HG03196 (cell line): ENCODE data around the gene NDUFA5.
"Not testable (repeated sequence)": the region's sequence is repeated elsewhere in the genome, so short reads cannot be mapped to it uniquely, and the experiment has no call there.

Source experiments
- ATAC-seq: cut with Tn5 transposase; IDR thresholded peaks from one replicate; pipeline ENCODE4 v1.9.1; 2021; ENCODE audit not compliant: unreplicated experiment

Gene NDUFA5

DNA sequence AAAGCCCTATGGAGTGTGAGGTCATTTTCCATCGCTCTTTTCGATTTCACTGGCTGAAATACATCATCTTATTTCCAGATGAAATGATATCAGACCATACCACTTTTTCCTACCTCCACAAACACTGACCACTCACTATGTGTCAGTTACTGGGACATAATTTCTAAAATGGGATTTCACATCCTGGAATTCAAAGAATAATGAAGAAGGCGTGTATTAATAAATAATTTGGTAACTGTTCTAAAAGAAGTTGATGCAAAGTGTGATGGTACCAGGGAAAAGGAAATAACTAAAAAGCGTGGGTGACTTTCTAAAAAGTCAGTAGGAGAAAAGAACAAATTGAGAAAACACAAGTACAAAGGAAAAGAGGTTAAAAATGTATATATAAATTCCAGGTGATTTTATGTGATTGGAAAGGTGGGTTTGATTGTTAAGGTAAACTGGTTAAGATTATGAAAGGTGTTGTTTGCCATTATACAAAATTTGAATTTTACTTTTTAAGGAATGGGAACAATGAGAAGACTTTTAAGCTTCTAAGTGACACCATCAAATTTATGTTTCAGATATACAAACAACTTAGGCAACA lies 764 bp upstream of the NDUFA5 start:
- no peak for ATAC-seq

DNA sequence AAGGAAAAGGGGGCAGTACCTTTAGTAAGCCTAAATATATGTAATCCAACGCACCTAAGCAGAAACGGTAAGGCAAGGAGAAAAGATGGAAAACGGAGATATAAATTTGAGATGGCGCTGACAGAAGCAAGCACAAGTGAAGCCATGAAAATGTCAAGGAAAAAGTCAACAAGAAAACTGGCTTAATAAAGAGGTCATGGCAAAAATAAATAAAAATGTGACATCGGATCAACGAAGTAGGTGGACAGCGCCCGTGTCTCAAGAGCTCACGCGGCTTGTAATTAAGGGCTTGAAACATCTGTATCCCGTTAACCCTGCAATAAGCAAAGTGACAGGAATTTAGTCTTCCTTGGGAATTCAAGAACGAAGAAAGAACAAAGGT lies 611 bp downstream of the NDUFA5 start:
- no peak for ATAC-seq

DNA sequence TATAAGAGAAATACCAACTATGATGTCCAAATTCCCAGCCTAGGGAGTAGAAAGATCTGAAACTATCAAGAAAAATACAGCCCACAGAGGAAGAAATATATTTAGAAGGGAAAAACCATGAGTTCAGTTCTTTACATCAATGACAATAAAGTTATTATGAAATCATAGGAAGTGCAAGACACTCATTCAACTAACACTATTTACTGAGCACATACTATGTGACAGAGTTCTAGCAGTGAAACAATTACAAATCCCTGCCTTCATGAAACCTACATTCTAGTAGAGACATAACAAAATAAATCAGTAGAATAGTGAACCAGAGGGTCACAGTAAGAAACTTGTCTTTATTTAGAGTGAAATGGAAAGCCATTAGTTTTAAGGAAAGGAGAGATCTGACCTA lies 2.1 kb downstream of the NDUFA5 start:
- ATAC-seq, result no peak

DNA sequence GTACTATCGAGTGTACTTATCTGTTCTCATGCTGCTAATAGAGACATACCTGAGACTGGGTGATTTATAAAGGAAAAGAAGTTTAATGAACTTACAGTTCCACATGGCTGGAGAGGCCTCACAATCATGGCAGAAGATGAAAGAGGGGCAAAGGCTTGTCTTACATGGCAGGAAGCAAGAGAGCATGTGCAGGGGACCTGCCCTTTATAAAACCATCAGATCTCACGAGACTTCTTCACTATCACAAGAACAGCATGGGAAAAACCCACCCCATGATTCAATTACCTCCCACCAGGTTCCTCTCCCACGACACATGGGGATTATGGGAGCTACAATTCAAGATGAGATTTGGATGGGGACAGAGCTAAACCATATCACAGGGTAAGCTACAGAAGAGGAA lies 4.5 kb downstream of the NDUFA5 start:
- no peak for ATAC-seq

GRCh38 chr7:123552641-123553040 lies 5.0 kb downstream of the NDUFA5 start:
- ATAC-seq, result no peak

DNA sequence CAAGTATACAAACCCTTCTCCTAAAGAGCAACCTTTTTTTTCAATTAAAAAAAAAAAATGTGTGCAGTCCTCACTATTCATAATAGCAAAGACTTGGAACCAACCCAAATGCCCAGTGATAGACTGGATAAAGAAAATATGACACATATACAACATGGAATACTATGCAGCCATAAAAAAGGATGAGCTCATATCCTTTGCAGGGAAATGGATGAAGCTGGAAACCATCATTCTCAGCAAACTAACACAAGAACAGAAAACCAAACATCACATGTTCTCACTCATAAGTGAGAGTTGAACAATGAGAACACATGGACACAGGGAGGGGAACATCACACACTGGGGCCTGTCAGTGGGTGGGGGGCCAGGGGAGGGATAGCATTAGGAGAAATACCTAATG lies 5.5 kb downstream of the NDUFA5 start:
- not testable (repeated sequence) for ATAC-seq

DNA sequence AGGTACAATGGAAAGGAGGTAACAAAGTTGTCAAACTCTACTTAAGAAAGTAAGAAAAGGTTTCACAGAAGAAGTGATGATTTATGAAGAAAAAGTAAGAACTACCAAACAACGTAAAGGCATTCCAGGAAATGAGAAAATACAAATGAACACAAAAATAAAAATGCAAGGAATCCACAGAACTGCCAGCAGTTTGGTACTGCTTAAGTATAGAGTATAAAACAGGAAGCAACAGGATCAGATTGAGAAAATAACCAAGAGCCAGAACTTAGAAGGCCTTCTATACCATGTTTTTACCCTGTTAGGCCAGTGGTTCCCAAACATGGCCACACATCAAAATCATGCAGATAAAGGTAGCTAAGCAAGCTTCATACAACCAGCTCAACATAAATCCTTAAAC lies 9.2 kb downstream of the NDUFA5 start:
- ATAC-seq, result no peak

DNA sequence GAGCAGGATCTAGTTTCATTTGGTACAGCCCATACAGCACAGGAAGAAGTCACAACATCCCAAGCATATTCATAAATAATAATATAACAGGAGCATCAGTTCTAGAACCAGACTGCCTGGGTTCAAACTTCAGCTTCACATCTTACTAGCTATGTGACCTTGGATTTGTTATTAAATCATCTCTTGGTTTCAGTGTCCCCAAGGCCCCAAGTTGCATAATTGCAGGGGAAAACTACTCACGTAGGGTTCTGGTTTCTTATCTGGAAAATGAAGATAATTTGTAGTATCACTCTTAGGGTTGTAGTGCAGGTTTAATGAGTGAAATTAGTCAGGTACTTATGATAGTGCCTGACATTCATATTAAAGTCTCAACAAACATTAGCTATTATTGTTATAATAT lies 17.7 kb downstream of the NDUFA5 start:
- peak; percentile 27 for ATAC-seq

GRCh38 chr7:123538897-123539296 lies 18.7 kb downstream of the NDUFA5 start:
- no peak for ATAC-seq

DNA sequence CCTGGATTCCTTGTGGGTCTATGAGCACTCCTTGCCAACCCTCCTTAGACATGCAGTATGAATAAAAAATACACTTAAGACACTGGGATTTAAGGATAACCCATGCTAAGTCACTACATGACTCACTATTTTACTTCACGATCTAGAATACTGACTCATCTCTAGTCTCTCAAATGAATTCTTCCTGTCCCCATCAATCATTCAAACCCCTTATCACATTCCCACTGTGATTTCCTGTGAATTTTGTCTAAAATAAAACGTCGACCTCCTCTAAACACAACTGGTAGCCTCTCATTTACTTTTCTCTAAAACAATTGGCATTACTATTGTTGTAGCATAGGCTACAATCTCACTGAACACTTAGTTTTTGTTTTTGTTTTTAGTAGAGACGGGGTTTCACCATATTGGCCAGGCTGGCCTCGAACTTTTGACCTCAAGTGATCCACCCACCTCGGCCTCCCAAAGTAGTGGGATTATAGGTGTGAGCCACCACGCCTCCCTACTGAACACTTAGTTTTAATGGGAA lies 19.4 kb downstream of the NDUFA5 start:
- no peak for ATAC-seq

DNA sequence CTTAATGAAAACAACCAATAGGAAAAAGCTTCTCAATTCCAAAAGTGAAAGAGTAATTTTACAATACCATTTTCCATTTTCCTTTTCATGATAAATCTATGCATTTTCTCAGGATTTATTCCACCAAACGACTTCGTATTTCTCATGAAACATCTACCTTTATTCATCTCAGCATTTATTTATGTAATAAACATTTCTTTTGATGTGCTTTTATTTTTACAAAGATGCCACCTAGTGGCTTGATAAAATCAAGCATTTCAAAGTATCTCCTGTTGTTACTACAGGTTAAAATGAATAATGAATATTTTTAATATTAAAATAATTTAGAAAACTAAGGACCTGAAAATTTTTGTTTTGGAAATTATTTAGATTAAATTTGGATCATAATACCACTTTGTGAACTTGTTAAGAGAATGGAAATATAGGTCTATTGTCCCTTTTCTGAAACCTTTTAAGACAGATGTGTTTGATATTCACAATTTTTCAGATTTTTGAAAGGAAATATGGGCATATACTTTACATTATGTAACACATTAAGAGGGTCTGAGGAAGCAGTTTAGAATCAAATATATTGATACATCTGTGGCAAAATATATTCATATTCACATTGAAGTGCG lies 20.5 kb downstream of the NDUFA5 start:
- ATAC-seq, result no peak

DNA sequence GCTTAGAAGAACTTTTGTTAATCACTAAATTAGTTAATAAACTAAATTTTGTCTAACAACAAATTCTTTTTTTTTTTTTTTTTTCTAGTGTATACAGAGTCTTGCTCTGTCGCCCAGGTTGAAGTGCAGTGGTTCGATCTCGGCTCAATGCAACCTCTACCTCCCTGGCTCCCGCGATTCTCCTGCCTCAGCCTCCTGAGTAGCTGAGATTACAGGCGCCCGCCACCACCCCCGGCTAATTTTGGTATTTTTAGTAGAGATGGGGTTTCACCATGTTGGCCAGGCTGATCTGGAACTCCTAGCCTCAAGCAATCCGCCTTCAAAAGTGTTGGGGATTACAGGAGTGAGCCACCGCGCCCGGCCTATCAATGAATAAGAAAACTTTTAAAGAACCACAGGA lies 22.1 kb downstream of the NDUFA5 start:
- no peak for ATAC-seq

DNA sequence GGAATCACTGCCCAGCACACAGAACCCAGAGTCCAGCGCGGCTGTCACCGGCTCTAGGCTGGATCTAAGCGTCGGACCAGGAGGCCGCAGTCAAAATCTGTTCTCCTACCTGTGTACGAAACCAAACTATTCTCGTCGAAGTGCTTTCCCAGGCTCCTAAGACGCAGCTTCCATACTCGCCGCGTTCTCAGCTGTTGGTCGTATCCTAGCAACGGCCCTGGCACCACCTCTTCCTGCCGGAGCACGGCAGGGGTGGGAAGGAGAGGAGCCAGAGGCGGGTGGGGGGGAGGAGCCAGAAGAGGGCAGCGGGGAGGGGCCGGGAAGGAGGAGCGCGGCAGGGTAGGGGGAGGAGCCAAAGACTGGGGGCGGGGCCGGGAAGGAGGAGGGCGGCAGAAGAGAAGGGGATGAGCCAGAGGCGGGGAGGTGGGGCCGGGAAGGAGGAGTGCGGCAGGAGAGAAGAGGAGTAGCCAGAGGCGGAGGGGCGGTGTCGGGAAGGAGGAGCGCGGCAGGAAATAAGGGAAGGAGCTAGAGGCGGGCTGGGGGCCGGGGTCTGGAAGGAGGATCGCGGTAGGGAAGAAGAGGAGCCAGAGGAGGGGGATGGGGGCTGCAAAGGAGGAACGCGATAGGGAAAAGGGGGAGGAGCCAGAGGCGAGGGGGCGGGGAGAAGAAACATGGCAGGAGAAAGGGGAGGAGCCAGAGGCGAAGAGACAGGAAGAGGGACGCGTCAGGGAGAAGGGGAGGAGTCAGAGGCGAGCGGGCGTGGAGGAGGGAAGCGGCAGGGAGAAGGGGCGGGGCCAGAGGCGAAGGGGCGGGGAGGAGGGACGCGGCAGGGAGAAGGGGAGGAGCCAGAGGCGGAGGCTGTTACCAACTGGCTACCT lies 23.0 kb downstream of the NDUFA5 start, which contains the start of gene IQUB:
TSS of gene IQUB (minus strand) at position 213 of the 878 bp plus-strand sequence. CDS start 22,255 bp downstream, outside the sequence.
- ATAC-seq, result peak; percentile 80

DNA sequence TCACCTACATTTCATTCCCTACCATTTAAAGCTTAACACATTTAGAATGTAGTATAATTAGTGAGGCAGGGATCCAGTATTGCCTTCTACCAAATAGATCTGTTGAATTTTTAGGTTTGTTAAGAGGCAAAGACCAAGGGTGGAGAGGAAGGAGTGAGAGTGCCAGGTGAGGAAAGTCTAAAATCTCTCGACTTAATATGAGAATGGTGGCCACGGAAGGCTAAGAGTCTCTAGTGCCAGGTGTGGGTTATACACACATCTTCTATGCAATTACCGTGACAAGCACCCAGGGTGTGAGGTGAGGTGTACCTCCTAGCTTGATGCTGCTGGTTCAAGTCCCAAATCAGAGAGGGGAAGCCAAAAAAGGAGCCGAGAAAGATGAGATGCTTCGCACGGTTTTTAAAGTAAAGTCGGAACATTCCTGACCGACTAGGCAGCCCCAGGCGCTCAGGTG lies 23.7 kb downstream of the NDUFA5 start:
- ATAC-seq, result peak; percentile 5

- no peak for ATAC-seq
Observed at GRCh38 chr7:123533553-123533917, 24.1 kb downstream of the NDUFA5 start.

DNA sequence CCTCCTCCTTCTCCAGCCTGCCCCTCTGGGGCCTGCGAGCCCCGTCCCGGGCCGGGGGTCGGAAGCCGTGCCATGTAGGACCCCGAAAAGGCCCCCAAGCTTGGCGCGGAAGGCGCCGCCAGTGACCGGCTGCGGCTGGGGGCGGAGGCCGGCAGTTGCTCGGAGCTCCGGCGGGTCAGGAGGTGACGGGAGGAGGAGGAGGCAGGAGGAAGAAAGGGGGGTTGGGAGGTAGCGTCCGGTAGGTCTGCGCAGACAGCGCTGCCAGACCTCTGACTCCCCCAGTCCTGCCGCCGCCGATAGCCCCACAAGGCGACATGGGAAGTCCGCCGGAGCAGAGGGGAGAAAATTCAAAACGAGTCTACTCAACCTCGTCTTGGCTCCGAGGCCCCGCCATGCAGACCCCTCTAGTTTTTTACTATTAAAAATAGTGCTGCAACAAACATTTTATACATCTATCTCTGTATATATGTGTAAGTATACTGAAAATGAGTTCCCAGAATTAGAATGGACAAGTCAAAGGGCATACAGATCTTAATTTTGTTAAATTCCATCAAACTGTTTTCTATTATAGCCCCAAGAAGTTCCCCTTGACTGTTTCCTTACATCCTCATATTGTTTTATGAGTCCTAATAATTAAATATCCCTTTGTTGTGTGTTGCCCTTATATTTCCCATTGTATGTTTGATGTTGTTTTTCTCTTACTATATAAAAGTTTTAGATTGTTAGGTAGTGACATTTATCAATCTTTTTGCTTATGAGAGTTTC lies 24.6 kb downstream of the NDUFA5 start:
- peak; percentile 25 for ATAC-seq

- ATAC-seq, result not testable (repeated sequence)
Observed at GRCh38 chr7:123532343-123532742, 25.3 kb downstream of the NDUFA5 start.

DNA sequence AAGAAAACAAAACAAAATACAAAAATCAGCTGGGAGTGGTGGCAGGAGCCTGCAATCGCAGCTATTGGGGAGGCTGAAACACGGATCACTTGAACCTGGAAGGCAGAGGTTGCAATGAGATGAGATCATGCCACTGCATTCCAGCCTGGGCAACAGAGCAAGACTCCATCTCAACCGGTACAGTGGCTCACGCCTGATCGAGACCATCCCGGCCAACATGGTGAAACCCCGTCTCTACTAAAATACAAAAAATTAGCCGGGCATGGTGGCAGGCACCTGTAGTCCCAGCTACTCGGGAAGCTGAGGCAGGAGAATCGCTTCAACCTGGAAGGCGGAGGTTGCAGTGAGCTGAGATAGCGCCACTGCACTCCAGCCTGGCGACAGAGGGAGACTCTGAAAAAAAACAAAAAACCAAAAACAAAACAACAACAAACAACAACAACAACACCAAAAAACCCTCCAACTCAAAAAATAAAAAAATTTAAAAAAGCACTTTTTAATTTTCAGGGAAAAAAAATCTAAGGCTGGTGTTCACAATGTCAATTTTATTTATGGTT lies 27.5 kb downstream of the NDUFA5 start:
- ATAC-seq, result not testable (repeated sequence)

DNA sequence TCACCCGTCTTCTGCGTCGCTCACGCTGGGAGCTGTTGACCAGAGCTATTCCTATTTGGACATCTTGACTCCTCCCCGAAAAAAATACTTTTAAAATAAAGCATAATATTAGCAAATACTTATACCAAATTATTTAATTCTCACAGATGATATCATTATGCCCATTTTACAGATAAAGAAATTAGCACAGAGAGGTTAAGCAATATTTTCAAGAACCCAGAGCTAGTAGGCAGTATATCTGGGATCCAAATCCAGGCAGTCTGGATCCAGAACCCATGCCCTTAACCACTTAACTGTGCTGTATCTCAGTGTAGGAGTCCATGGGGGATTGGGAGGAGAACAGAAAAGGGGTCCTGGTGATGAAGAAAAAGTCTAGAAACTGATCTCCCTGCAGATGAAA lies 29.4 kb downstream of the NDUFA5 start:
- no peak for ATAC-seq

GRCh38 chr7:123527712-123528225 lies 29.8 kb downstream of the NDUFA5 start:
- ATAC-seq, result not testable (repeated sequence)
